Epithelial cell of proximal tubule (primary cell): ENCODE results near the gene CARMIL1. TPM values are rescaled to one million over a fixed set of nuclear protein-coding genes. Genes with fewer than 3 reads are reported as not detected.

Experiments
- DNase-seq: peaks from one replicate; pipeline ENCODE4 v3.0.0-alpha.2; 2011; ENCODE audit warnings: low read depth
- H3K4me3 ChIP-seq: 2 replicates; pipeline ENCODE4 v1.5.1; 2011; ENCODE audit warnings: low read depth, mild to moderate bottlenecking, low read length
- total RNA-seq: library from RNA; depleted of rRNA; stranded (reverse); fragments of >200 nt; gene quantifications from 2 replicates; pipeline ENCODE4 v1.2.3, GENCODE V29; 2015
- TF ChIP-seq, protein P1 (sequence below): conservative IDR thresholded peaks from 2 replicates; pipeline ENCODE4 v1.5.1; 2012; ENCODE audit warnings: low read depth, mild to moderate bottlenecking, low read length

CARMIL1 gene
- total RNA-seq, 1 donor from 2014 or later: 27.7 TPM

DNA sequence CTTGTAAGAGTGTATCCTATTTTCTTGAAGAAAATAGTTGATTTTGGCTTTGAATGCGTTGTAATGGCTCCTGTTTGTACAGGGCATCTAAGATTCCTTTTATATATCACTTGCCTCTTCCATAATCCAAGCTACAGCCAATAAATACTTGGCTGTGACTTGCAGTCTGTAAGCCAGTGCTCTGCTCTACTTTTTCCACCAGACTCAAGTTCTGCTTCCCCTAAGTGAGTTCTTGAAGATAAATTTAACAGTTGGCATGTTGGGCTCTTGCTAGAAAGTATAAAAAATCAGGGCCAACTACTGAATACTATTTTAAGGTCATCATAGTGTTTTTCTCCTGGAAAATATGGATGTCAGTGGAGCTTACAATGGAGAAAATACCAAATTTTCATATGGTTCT lies 336.3 kb downstream of the CARMIL1 start:
- TF ChIP-seq, protein P1, sequence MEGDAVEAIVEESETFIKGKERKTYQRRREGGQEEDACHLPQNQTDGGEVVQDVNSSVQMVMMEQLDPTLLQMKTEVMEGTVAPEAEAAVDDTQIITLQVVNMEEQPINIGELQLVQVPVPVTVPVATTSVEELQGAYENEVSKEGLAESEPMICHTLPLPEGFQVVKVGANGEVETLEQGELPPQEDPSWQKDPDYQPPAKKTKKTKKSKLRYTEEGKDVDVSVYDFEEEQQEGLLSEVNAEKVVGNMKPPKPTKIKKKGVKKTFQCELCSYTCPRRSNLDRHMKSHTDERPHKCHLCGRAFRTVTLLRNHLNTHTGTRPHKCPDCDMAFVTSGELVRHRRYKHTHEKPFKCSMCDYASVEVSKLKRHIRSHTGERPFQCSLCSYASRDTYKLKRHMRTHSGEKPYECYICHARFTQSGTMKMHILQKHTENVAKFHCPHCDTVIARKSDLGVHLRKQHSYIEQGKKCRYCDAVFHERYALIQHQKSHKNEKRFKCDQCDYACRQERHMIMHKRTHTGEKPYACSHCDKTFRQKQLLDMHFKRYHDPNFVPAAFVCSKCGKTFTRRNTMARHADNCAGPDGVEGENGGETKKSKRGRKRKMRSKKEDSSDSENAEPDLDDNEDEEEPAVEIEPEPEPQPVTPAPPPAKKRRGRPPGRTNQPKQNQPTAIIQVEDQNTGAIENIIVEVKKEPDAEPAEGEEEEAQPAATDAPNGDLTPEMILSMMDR: no peak
- DNase-seq: no peak
- H3K4me3 ChIP-seq: no peak overlapping the region

DNA sequence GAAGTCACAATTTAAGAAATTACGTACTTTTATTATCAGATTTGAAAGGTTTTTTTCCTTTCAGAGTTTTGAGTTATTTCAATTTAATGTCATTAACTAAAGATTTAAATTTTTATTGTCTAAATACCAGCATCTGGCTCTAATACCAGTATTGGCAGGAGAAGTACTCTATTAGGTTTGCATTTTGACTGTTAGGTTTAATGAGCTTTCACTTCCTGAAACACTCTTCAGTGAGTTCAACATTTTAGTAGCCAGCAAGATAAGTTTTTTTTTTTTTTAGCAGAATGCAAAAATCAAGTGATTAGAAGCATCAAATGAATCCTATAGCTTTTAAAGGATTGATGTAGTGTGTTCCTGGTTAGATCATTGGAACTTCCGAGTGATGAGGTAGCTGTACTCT lies 338.8 kb downstream of the CARMIL1 start:
- TF ChIP-seq, protein P1: no peak
- DNase-seq: no peak
- H3K4me3 ChIP-seq: no peak overlapping the region

DNA sequence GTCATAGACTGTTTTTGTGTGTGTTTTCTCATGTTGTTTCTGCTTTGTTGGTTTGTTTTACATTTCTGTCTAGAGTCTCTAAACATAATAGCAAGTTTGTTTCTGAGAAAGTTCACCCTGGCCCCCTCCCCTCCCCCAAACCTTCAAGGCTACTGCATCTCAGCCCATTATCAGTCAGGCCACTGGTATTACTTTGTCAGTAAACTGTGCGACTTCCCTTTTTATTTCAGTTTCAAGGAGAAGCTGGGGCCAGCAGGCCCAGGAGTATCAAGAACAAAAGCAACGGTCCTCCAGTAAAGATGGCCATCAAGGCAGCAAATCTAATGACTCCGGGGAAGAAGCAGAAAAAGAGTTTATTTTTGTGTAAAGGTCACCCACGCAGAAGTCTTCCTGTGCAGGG lies 340.0 kb downstream of the CARMIL1 start:
- TF ChIP-seq, protein P1: no peak
- DNase-seq: no peak
- no peak overlapping the region for H3K4me3 ChIP-seq

DNA sequence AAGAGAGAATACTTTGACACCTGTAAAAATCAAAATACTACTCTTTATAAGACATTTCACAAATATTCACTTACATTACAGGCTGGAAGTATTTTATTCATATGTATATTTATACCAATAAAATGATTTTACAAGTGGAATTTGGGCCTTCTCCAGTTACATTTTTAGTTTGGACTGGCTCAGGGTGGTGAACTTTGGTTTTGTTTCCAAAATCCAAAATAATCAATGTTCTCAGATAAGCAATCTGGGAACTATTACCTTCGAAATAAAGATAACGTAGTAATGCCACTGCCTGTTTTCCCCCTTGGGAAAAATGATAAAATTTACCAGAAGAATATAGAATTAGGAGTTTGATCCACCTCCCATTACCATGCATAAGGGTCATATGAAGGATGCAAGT lies 341.2 kb downstream of the CARMIL1 start:
- TF ChIP-seq, protein P1: no peak
- H3K4me3 ChIP-seq: no peak overlapping the region
- no peak for DNase-seq

DNA sequence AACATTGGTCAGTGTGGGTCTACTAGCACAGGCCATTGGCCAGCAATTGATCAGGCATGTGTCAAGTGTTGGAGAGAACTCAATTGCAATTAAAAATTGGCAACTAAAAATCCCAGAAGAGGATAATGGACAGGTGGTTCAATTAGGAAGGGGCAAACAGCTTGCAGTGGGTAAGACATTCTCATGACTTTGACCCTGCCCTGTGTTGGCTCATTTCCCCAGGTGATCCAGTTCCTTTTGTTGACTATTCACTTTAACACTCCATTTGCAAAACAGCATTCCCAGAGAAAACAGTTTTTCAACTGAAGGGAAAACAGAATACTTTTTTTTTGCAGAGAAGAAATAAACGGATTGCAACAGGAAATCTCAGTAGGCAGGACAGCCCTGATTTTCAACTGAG lies 343.9 kb downstream of the CARMIL1 start:
- TF ChIP-seq, protein P1: no peak
- DNase-seq: no peak

DNA sequence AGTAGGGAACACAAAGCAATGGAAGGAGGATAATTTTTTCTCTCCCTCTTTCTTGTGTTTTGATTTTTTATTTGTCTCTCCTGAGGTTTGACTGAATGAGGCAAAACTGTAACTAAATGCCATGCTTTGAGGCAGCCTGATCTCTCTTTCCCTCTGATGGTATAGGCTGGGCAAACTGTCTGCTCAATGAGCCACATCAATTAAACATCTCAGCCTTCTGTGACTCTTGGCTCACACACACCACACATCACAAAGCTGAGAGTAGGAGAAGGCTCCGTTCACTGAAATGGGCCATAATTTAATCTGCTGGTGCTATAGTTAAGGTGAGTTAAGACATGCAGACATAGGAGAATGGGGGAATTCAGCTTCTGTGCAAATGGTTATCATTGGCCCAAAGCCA lies 344.7 kb downstream of the CARMIL1 start:
- TF ChIP-seq, protein P1: no peak
- DNase-seq: no peak

More for the DNA sequence above, 343.9 kb downstream of the CARMIL1 start:
- no peak overlapping the region for H3K4me3 ChIP-seq

DNA sequence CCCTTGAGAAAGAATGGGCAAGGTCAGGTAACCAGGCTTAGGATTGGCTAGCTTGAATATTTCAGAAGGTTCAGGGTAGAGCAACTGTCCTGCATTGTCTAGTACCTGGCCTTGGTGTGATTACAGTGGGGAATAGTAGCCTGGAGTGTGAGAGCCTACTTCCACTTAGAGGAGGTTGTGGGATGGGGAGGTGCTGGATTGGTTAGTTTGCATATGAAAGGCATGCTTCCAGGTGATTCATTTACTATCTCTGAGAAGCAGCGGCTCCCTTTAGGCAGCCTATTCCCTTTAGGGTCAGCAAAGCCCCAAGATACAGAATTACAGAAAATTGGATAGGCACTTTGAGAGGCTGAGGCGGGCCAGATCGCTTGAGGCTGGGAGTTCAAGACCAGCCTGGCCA lies 347.8 kb downstream of the CARMIL1 start:
- H3K4me3 ChIP-seq: no peak overlapping the region
- DNase-seq: no peak
- TF ChIP-seq, protein P1: no peak

More for the DNA sequence above, 344.7 kb downstream of the CARMIL1 start:
- H3K4me3 ChIP-seq: no peak overlapping the region
